ENCODE measurements around the gene UPB1.

GRCh38 chr22:24496234-24496633, 1.1 kb downstream of the UPB1 start:
- TF ChIP-seq CTCF (IDR thresholded peaks at IDR 0.05) (no peak), POLR2A (IDR thresholded peaks at IDR 0.05) (no peak)
